SK-N-SH treated with all-trans-retinoic acid at 6 μM for 48 hours (cell line): Measurements from ENCODE around the gene GLRX.

Experiments used
- ARNTL ChIP-seq: fragments of 450-650 bp; formaldehyde crosslinking; IDR thresholded peaks from 2 replicates; pipeline ENCODE4 v1.5.0; 2020; ENCODE audit warnings: low read depth, mild to moderate bottlenecking, moderate library complexity, borderline replicate concordance
- BACH2 ChIP-seq: fragments of 250-450 bp; sonication (Bioruptor Pico); IDR thresholded peaks from 2 replicates; pipeline ENCODE4 v1.9.0; 2021; ENCODE audit warnings: mild to moderate bottlenecking, borderline replicate concordance
- CREB5 ChIP-seq: fragments of 250-450 bp; sonication (Bioruptor Pico); IDR thresholded peaks from 2 replicates; pipeline ENCODE4 v1.5.1; 2020; ENCODE audit warnings: low read depth, mild to moderate bottlenecking, moderate library complexity
- CSRNP3 ChIP-seq: fragments of 250-450 bp; sonication (Bioruptor Pico); IDR thresholded peaks from 2 replicates; pipeline ENCODE4 v1.5.1; 2021; ENCODE audit warnings: mild to moderate bottlenecking, moderate library complexity
- ISL1 ChIP-seq: fragments of 250-450 bp; sonication (Bioruptor Pico); IDR thresholded peaks from 2 replicates; pipeline ENCODE4 v2.1.2; 2022; ENCODE audit warnings: mild to moderate bottlenecking, moderate library complexity
- PATZ1 ChIP-seq: fragments of 250-450 bp; sonication (Bioruptor Pico); IDR thresholded peaks from 2 replicates; pipeline ENCODE4 v1.8.0; 2020; ENCODE audit warnings: mild to moderate bottlenecking, moderate library complexity, borderline replicate concordance
- RARB ChIP-seq: fragments of 250-450 bp; sonication (Bioruptor Pico); IDR thresholded peaks from 2 replicates; pipeline ENCODE4 v1.8.0; 2021; ENCODE audit warnings: mild to moderate bottlenecking, moderate library complexity
- SNAI2 ChIP-seq: fragments of 250-450 bp; sonication (Bioruptor Pico); IDR thresholded peaks from 2 replicates; pipeline ENCODE4 v1.5.0; 2020; ENCODE audit warnings: mild to moderate bottlenecking, moderate library complexity
- TCF4 ChIP-seq: fragments of 250-450 bp; sonication (Bioruptor Pico); IDR thresholded peaks from 2 replicates; pipeline ENCODE4 v1.8.0; 2021; ENCODE audit warnings: mild to moderate bottlenecking, moderate library complexity, borderline replicate concordance
- ZC3H10 ChIP-seq: fragments of 250-450 bp; sonication (Bioruptor Pico); IDR thresholded peaks from 2 replicates; pipeline ENCODE4 v1.5.1; 2021; ENCODE audit warnings: mild to moderate bottlenecking, moderate library complexity
- ZFP3 ChIP-seq: fragments of 250-450 bp; sonication (Bioruptor Pico); IDR thresholded peaks from 2 replicates; pipeline ENCODE4 v1.5.0; 2020; ENCODE audit warnings: mild to moderate bottlenecking, moderate library complexity
- ZFP30 ChIP-seq: fragments of 450-650 bp; formaldehyde crosslinking; IDR thresholded peaks from 2 replicates; pipeline ENCODE4 v1.5.0; 2022; ENCODE audit warnings: mild to moderate bottlenecking, moderate library complexity
- ZNF8 ChIP-seq: fragments of 450-650 bp; formaldehyde crosslinking; IDR thresholded peaks from 2 replicates; pipeline ENCODE4 v1.5.0; 2020; ENCODE audit warnings: mild to moderate bottlenecking, moderate library complexity

GRCh38 chr5:95771892-95772291 lies 50.6 kb downstream of the GLRX start:
- TF ChIP-seq RARB (CRISPR knock-in tag), result no peak
- no peak for TF ChIP-seq CSRNP3 (CRISPR knock-in tag)
- TF ChIP-seq ISL1, result no peak
- no peak for TF ChIP-seq PATZ1
- TF ChIP-seq ZFP30 (CRISPR knock-in tag), result no peak
- TF ChIP-seq SNAI2 (CRISPR knock-in tag), result no peak
- no peak for TF ChIP-seq BACH2 (CRISPR knock-in tag)
- no peak for TF ChIP-seq CREB5 (CRISPR knock-in tag)
- no peak for TF ChIP-seq ZFP3 (CRISPR knock-in tag)
- no peak for TF ChIP-seq ZC3H10 (CRISPR knock-in tag)
- TF ChIP-seq ZNF8 (CRISPR knock-in tag), result no peak
- TF ChIP-seq ARNTL (CRISPR knock-in tag), result no peak
- TF ChIP-seq TCF4 (CRISPR knock-in tag), result no peak
